ENCODE measurements around the gene C1orf122. TPM values are rescaled to one million over a fixed set of nuclear protein-coding genes. Genes with fewer than 3 reads are reported as not detected.

The C1orf122 gene
- total RNA-seq, 1 experiment from 2014 or later: 72.5 TPM

- CTCF ChIA-PET: interaction anchor here (0.7 kb wide), 1 partner anchor 46 kb away, joined by 13 read pairs; no protein-coding TSS in a partner anchor
- no peaks in the 10 kb centered on the region for H3K9me2 ChIP-seq (replicated peaks; ENCODE audit: low read length)
Observed at GRCh38 chr1:37813529-37814145, 6.0 kb downstream of the C1orf122 start.

GRCh38 chr1:37814252-37814651 is 6.7 kb downstream of the C1orf122 start:
- POLR2A ChIA-PET (ENCODE audit: unreplicated experiment): no interaction called here
- no peak for ATAC-seq
- intact Hi-C loops (cut with micrococcal nuclease): no loop called here

More at GRCh38 chr1:37813529-37814145, 6.0 kb downstream of the C1orf122 start:
- Histone ChIP-seq H2AFZ (ENCODE audit: low read length) (no peak overlapping the region), H3F3A (ENCODE audit: low read length, unreplicated experiment) (no peaks in the 10 kb centered on the region), H3K9ac (ENCODE audit: low read length) (no peak overlapping the region), H3K79me2 (ENCODE audit: low read length) (peaks cover 12% of the 10 kb centered on the region; the same call in 1 of the 2 replicates), H3K36me3 (ENCODE audit: low read depth, low read length) (peaks cover 4% of the 10 kb centered on the region; the same call in 1 of the 2 replicates), H3K27ac (ENCODE audit: low read length) (no peak overlapping the region), H3K9me3 (ENCODE audit: low read length) (no peaks in the 10 kb centered on the region), H3K4me3 (ENCODE audit: low read length) (no peak overlapping the region), H3K27me3 (ENCODE audit: low read length) (no peaks in the 10 kb centered on the region), H4K20me1 (ENCODE audit: low read length) (no peaks in the 10 kb centered on the region), H3K4me2 (ENCODE audit: low read length) (no peak overlapping the region), H3K4me1 (ENCODE audit: insufficient read depth, low read length) (peaks cover 21% of the 10 kb centered on the region)
- BruUV-seq (replicated peaks): no TSS peak
- TF ChIP-seq CTCF (conservative IDR thresholded peaks at IDR 0.05; ENCODE audit: low read depth, low read length): no peak
- TF ChIP-seq EZH2phosphoT487 (IDR thresholded peaks at IDR 0.05; ENCODE audit: borderline replicate concordance, low read length): no peak
- TF ChIP-seq EZH2 (IDR thresholded peaks at IDR 0.05; ENCODE audit: low read length, unreplicated experiment): no peak
- no peak for DNase-seq
- intact Hi-C loops (cut with micrococcal nuclease): no loop called here
- ATAC-seq: no peak
- POLR2A ChIA-PET (ENCODE audit: unreplicated experiment): no interaction called here

More at GRCh38 chr1:37814252-37814651, 6.7 kb downstream of the C1orf122 start:
- CTCF ChIA-PET: interaction anchor here (0.7 kb wide), 1 partner anchor 46 kb away, joined by 13 read pairs; no protein-coding TSS in a partner anchor
- Histone ChIP-seq H3K9me2 (replicated peaks; ENCODE audit: low read length) (no peaks in the 10 kb centered on the region), H3K79me2 (ENCODE audit: low read length) (peaks cover 7% of the 10 kb centered on the region; the same call in 1 of the 2 replicates), H2AFZ (ENCODE audit: low read length) (no peak overlapping the region), H3F3A (ENCODE audit: low read length, unreplicated experiment) (no peaks in the 10 kb centered on the region), H3K4me2 (ENCODE audit: low read length) (no peak overlapping the region), H3K27me3 (ENCODE audit: low read length) (no peaks in the 10 kb centered on the region), H3K4me1 (ENCODE audit: insufficient read depth, low read length) (peaks cover 16% of the 10 kb centered on the region), H3K27ac (ENCODE audit: low read length) (no peak overlapping the region), H3K9me3 (ENCODE audit: low read length) (no peaks in the 10 kb centered on the region), H3K4me3 (ENCODE audit: low read length) (no peak overlapping the region), H3K36me3 (ENCODE audit: low read depth, low read length) (peaks cover 4% of the 10 kb centered on the region; the same call in 1 of the 2 replicates), H3K9ac (ENCODE audit: low read length) (no peak overlapping the region), H4K20me1 (ENCODE audit: low read length) (no peaks in the 10 kb centered on the region)
- DNase-seq: no peak
- TF ChIP-seq EZH2 (IDR thresholded peaks at IDR 0.05; ENCODE audit: low read length, unreplicated experiment): no peak
- TF ChIP-seq EZH2phosphoT487 (IDR thresholded peaks at IDR 0.05; ENCODE audit: borderline replicate concordance, low read length): no peak
- TF ChIP-seq CTCF (conservative IDR thresholded peaks at IDR 0.05; ENCODE audit: low read depth, low read length): no peak
- no TSS peak for BruUV-seq (replicated peaks)

All from PC-3 (cell line).